ENCODE measurements around the gene GRPEL1. TPM values are rescaled to one million over a fixed set of nuclear protein-coding genes. Genes with fewer than 3 reads are reported as not detected.
"Not testable (repeated sequence)": the region's sequence is repeated elsewhere in the genome, so short reads cannot be mapped to it uniquely, and the experiment has no call there.

GRPEL1 gene
- total and polyA plus RNA-seq, 2 experiments from 2014 or later = 28.3 to 56.5 TPM

DNA sequence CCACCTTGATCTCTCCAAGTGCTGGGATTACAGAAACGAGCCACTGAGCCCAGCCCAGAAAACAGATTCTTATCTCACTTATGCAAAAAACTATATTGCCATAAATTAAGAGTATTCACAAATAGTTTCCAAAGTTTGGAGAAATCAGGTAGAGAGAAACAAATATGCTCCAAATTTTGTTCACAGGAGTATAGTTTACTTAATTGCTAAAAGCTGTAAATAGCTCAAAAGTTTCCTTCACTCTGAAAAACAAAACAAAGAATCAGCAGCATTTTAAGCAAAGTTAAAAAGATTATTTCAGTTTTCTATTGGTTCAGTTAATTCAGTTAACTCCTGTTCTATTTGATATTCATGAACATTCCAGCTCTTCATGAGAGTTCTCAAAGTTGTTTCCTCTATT, 18.5 kb upstream of the GRPEL1 start:
- no peak for DNase-seq (ENCODE audit: low spot score)
- H3K27me3 ChIP-seq = peaks cover 3% of the 10 kb centered on the region
- WGBS (ENCODE audit: low lambda C conversion rate, missing lambda C conversion rate) = 36% methylated on average over 1 of the region's 1 CpG
- peaks cover 5% of the 10 kb centered on the region for H3K4me1 ChIP-seq (ENCODE audit: insufficient read depth)
- H3K79me2 ChIP-seq = no peaks in the 10 kb centered on the region
- H3K36me3 ChIP-seq (replicated peaks; ENCODE audit: insufficient read depth, low read depth) = no peaks in the 10 kb centered on the region
- H3K9me2 ChIP-seq (replicated peaks; ENCODE audit: insufficient read depth) = no peaks in the 10 kb centered on the region
- no peaks in the 10 kb centered on the region for H4K20me1 ChIP-seq (ENCODE audit: insufficient read depth, poor library complexity, severe bottlenecking)
- no peak overlapping the region for H2AFZ ChIP-seq
- TF ChIP-seq, protein P1, sequence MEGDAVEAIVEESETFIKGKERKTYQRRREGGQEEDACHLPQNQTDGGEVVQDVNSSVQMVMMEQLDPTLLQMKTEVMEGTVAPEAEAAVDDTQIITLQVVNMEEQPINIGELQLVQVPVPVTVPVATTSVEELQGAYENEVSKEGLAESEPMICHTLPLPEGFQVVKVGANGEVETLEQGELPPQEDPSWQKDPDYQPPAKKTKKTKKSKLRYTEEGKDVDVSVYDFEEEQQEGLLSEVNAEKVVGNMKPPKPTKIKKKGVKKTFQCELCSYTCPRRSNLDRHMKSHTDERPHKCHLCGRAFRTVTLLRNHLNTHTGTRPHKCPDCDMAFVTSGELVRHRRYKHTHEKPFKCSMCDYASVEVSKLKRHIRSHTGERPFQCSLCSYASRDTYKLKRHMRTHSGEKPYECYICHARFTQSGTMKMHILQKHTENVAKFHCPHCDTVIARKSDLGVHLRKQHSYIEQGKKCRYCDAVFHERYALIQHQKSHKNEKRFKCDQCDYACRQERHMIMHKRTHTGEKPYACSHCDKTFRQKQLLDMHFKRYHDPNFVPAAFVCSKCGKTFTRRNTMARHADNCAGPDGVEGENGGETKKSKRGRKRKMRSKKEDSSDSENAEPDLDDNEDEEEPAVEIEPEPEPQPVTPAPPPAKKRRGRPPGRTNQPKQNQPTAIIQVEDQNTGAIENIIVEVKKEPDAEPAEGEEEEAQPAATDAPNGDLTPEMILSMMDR (IDR thresholded peaks at IDR 0.05; ENCODE audit: poor library complexity) = no peak
- no peak for TF ChIP-seq EZH2phosphoT487 (IDR thresholded peaks at IDR 0.05; ENCODE audit: low read depth, severe bottlenecking, unreplicated experiment)
- no peak for TF ChIP-seq EZH2 (IDR thresholded peaks at IDR 0.05; ENCODE audit: borderline replicate concordance)
- no peaks in the 10 kb centered on the region for H3K9me3 ChIP-seq (ENCODE audit: low read depth)
- H3K4me2 ChIP-seq = no peak overlapping the region
- no peak overlapping the region for H3K27ac ChIP-seq
- no peak overlapping the region for H3K4me3 ChIP-seq

DNA sequence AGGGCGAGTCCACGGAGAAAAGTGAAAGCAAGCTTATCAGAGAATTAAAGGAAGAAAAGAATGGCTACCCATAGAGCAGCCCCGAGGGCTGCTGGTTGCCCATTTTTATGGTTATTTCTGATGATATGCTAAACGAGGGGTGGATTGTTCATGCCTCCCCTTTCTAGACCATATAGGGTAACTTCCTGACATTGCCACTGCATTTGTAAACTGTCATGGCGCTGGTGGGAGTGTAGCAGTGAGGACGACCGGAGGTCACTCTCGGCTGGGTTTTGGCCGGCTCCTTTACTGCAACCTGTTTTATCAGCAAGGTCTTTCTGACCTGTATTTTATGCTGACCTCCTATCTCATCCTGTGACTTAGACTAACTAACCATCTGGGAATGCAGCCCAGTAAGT, 16.7 kb upstream of the GRPEL1 start:
- H2AFZ ChIP-seq; H4K20me1 ChIP-seq (ENCODE audit: insufficient read depth, poor library complexity, severe bottlenecking); H3K79me2 ChIP-seq; H3K27ac ChIP-seq; H3K27me3 ChIP-seq; H3K4me2 ChIP-seq; H3K4me1 ChIP-seq (ENCODE audit: insufficient read depth); H3K36me3 ChIP-seq (replicated peaks; ENCODE audit: insufficient read depth, low read depth); DNase-seq (ENCODE audit: low spot score); H3K9me3 ChIP-seq (ENCODE audit: low read depth); H3K4me3 ChIP-seq; H3K9me2 ChIP-seq (replicated peaks; ENCODE audit: insufficient read depth): not testable (repeated sequence)
- 55% methylated on average over 9 of the region's 9 CpGs for WGBS (ENCODE audit: low lambda C conversion rate, missing lambda C conversion rate)

DNA sequence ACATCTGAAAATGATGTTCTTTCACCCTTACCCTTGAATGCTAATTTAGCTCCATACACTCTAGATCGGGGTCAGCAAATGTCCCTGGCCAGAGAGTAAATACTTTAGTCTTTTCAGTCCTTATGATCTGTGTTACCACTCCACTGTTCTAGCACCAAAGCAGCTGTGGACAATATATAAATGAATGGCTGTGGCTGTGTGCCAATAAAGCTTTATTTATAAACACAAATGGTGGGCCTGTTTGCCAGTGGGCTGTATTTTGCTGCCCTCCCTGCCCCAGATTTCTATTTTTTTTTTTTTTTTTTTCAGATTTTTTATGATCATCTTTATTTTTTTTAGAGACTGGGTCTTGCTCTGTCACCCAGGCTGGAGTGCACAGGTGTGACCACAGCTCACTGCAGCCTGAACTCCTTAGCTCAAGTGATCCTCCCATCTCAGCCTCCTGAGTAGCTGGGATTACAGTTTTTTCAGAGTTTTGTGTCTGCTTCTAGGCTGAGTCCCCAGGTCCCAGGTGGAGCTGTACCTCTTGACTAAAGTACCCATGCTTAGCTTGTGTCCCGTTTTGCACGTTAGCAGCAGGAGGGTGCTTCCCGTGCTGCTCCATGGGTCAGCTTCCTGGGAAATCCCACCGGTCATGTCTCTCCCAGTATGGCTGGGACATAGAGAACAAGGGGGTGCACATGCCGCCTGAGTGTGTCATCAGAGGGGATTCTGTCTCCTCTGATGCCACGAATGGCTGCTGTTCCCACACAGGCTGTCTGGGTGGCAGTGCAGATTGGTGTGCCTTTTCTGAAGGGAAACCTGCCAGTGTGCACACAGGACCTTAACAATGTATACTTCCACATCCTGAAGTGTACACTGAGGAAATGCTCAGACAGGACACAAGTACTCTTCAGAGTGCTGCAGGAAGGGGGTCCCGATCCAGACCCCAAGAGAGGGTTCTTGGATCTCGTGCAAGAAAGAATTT, 16.0 kb upstream of the GRPEL1 start:
- peaks cover 3% of the 10 kb centered on the region for H3K27me3 ChIP-seq

DNA sequence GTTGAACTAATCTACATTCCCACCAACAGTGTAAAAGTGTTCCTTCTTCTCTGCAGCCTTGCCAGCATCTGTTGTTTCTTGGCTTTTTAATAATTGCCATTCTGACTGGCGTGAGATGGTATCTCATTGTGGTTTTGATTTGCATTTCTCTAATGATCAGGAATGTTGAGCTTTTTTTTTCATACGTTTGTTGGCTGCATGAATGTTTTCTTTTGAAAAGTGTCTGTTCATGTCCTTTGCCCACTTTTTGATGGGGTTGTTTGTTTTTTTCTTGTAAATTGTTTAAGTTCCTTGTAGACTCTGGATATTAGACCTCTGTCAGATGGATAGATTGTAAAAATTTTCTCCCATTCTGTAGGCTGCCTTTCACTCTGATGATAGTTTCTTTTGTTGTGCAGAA, 12.0 kb upstream of the GRPEL1 start:
- H3K79me2 ChIP-seq; H2AFZ ChIP-seq; H3K36me3 ChIP-seq (replicated peaks; ENCODE audit: insufficient read depth, low read depth); H3K27me3 ChIP-seq; H3K27ac ChIP-seq; H3K4me1 ChIP-seq (ENCODE audit: insufficient read depth); H3K4me3 ChIP-seq; DNase-seq (ENCODE audit: low spot score); H3K4me2 ChIP-seq; H4K20me1 ChIP-seq (ENCODE audit: insufficient read depth, poor library complexity, severe bottlenecking); H3K9me3 ChIP-seq (ENCODE audit: low read depth); H3K9me2 ChIP-seq (replicated peaks; ENCODE audit: insufficient read depth): not testable (repeated sequence)
- 93% methylated on average over 2 of the region's 2 CpGs for WGBS (ENCODE audit: low lambda C conversion rate, missing lambda C conversion rate)

More for the DNA sequence above, 16.0 kb upstream of the GRPEL1 start:
- no peaks in the 10 kb centered on the region for H4K20me1 ChIP-seq (ENCODE audit: insufficient read depth, poor library complexity, severe bottlenecking)
- WGBS (ENCODE audit: low lambda C conversion rate, missing lambda C conversion rate) = 83% methylated on average over 9 of the region's 9 CpGs
- no peaks in the 10 kb centered on the region for H3K79me2 ChIP-seq
- no peaks in the 10 kb centered on the region for H3K9me3 ChIP-seq (ENCODE audit: low read depth)
- no peak overlapping the region for H3K4me2 ChIP-seq
- no peak overlapping the region for H3K4me3 ChIP-seq
- no peaks in the 10 kb centered on the region for H3K4me1 ChIP-seq (ENCODE audit: insufficient read depth)
- no peak for DNase-seq (ENCODE audit: low spot score)
- H3K9me2 ChIP-seq (replicated peaks; ENCODE audit: insufficient read depth) = no peaks in the 10 kb centered on the region
- no peak overlapping the region for H2AFZ ChIP-seq
- no peak for TF ChIP-seq EZH2 (IDR thresholded peaks at IDR 0.05; ENCODE audit: borderline replicate concordance)
- TF ChIP-seq EZH2phosphoT487 (IDR thresholded peaks at IDR 0.05; ENCODE audit: low read depth, severe bottlenecking, unreplicated experiment) = no peak
- TF ChIP-seq, protein P1 (IDR thresholded peaks at IDR 0.05; ENCODE audit: poor library complexity) = no peak
- H3K27ac ChIP-seq = no peak overlapping the region
- H3K36me3 ChIP-seq (replicated peaks; ENCODE audit: insufficient read depth, low read depth) = no peaks in the 10 kb centered on the region

DNA sequence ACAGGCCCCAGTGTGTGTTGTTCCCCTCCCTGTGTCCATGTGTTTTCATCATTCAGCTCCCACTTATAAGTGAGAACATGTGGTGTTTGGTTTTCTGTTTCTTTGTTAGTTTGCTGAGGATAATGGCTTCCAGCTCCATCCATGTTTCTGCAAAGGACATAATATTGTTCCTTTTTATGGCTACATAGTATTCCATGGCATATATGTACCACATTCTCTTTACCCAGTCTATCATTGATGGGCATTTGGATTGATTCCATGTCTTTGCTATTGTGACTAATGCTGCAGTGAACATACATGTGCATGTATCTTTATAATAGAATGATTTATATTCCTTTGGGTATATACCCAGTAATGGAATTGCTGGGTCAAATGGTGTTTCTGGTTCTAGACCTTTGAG, 11.6 kb upstream of the GRPEL1 start:
- not testable (repeated sequence) for H2AFZ ChIP-seq; H4K20me1 ChIP-seq (ENCODE audit: insufficient read depth, poor library complexity, severe bottlenecking); H3K4me1 ChIP-seq (ENCODE audit: insufficient read depth); H3K9me3 ChIP-seq (ENCODE audit: low read depth); H3K27ac ChIP-seq; DNase-seq (ENCODE audit: low spot score); H3K4me2 ChIP-seq; H3K27me3 ChIP-seq; H3K4me3 ChIP-seq; H3K79me2 ChIP-seq; H3K9me2 ChIP-seq (replicated peaks; ENCODE audit: insufficient read depth); H3K36me3 ChIP-seq (replicated peaks; ENCODE audit: insufficient read depth, low read depth)

All from hepatocyte (in vitro differentiated cells).